SIG-M5 (cell line): ENCODE measurements around the gene ST6GALNAC4.

Experiments
- DNase-seq: peaks from one replicate; lab custom pipeline; 2025; lab: John Stamatoyannopoulos, UW

Gene ST6GALNAC4

DNA sequence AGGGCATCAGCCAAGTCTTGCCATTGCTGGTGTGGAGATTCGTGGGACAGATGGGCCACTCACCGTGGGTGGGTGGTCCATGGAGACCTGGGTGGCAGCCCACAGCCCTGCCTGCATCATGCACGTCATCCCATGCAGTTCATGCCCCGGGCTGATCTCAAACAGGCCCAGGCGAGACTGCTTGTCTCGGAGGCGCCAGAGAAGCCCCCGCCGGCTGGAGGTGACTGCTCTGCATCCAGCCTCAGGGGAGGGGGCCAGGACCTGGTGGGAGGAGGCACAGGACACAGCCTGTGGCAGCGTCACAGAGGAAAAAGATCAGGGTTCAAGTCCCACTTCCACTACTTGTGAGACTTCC lies 12.8 kb upstream of the ST6GALNAC4 start:
- no peak for DNase-seq

DNA sequence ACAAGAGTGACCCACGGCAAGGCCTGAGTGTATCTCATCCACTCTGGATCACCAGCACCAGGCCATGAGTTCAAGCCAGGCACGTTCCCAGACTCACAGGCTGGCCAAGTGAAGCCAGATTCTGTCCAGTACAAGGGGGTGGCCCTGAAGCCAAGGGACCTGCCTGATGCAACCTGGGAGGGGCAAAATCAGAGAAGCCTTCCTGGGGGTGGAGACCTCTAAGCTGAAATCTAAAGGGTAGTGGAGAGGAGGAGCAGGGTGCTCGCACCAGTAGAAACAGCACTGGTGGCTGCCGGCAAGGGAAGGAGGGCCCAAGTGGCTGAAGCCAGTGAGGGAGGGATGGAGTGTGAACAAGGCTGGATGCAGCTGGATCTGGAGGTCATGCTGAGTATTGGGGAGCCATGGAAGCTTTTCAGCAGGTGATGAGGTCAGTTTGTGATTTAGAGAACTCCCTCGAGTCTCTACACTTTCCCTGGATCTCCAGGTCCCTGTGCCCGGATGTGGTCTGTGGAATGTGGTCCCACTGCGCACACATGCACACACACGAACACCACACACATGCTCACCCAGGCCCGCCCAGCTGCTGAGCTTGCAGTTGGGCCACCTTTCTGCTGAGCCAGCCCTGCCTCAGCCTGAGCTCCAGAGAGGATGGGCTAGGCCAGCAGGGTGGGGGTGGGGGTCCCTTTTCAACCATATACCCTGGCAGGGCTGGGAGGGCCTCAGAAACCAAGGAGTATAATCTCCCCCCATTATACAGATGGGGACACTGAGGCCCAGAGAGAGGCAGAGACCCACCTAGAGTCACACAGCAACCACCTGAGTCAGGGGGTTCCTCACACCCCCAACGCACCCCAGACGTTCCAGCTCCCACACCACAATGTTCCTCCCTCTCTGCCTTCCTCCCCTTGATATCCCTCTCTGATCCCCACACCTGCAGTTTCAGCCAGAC lies 12.1 kb upstream of the ST6GALNAC4 start:
- DNase-seq, result no peak

DNA sequence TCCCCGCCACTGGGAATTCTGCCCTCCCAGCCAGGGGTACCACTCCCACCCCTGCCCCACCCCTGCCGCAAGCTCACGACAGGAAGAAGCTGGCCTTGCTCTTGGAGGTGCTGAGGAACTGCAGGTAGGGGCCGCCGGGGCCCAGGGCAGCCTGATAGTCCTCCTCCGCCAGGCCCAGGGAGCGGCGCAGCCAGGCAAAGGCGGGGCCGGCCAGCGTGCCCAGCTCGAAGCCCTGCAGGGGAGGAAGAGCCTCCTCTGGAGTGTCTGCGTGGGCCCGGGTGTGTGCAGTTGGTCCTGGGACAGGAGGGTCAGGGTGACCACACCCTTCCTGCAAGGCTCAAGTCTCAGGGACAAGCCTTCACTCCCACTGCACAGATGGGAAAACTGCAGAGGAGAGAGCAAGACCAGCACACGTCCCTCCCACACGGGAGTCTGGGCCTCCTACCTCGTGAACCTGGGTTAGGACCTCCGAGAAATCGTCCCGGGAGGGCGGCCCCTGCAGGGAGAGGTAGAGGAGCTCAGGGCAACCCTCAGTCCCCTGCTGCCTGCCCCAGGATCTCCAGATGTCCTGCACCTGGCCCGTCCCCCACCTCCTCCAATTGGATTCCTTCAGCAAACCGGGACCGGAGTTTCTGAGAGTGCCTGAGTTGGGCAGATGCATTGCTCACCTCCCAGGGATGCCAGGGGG lies 11.3 kb upstream of the ST6GALNAC4 start:
- DNase-seq, result no peak

DNA sequence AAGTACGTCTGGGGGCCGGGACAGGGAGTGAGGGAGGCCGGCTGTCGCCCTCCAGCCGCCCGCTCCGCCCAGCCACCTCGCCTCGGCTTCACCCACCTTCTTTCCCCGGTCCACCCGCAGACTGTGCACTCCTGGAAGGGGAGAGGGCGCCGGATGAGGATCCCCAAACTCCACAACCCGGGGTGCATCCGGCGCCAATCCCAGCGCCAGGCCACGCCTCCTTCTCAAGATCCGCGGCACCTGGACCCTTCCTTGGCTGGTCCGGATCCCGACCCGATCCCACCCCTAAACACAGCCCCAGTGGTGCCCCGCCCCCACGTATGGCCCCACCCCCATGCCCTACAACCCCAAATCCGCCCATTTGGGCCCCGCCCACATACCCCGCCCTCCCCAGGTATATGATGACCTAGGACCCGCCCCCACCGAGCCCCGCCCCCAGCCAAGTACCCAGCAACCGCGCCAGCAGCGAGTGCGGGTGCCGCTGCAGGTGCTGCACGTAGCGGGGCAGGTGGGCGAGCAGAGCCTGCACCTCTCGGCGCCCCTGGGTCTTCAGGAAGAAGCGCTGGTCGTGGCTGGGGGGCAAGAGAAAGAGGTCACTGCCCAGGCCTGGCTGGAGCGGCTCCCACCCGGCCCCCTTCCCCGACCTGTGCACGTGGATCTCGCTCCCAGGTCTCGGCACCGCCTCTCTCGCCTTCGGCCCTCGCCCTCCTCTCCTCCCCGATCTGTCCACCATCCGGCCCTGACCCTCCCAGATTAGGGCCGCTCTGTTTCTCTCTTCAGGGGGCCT lies 10.6 kb upstream of the ST6GALNAC4 start:
- DNase-seq, result no peak

DNA sequence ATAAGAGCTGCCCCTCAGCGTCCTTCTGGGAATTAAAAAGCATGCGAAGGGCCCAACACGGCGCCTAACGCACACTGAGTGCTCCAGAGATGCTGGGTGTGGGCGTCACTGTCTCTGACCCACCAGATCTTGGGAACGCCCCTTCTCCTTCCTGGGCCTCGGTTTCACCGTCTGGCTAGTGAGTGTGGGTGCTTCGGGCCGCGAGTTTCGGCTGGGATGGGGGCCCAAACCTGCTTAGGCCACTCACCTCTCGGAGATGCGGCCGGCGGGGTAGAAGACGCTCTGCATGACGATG lies 10.0 kb upstream of the ST6GALNAC4 start:
- DNase-seq, result no peak

DNA sequence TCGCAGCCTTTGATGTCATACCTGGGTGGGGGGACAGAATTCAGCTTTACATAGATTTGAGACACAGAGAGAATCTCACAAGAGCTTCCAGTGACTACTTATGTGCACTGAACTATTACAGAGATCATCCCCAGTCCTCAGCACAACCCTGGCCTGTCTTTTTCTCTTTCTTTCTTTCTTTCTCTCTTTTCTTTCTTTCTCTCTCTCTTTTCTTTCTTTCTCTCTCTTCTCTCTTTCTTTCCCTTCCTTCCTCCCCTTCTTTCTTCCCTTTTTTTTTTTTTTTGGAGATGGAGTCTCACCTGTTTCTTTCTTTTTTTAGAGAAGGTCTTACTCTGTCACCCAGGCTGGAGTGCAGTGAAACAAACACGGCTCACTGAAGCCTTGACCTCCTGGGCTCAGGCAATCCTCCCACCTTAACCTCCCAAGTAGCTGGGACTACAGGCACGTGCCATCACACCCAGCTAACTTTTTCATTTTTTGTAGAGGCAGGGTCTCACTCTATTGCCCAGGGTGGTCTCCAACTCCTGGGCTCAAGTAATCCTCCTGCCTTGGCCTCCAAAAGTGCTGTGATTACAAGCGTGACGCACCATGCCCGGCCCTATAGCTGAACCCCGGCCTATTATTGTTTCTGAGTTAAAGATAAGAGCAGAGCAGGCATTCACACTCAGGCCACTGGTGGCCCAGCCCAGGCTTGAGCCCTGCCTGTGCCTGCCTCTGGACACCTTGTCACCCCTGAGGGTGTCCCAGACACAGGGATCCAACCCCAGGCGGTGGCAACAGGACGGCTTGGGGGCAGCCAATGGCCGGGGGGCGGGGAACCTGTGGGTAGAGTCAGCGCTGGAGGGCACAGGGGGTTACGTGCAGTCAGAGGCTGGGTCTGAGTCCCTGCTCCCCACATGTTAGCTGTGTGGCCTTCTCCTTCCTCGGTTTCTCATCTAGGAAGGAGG lies 9.4 kb upstream of the ST6GALNAC4 start:
- no peak for DNase-seq

DNA sequence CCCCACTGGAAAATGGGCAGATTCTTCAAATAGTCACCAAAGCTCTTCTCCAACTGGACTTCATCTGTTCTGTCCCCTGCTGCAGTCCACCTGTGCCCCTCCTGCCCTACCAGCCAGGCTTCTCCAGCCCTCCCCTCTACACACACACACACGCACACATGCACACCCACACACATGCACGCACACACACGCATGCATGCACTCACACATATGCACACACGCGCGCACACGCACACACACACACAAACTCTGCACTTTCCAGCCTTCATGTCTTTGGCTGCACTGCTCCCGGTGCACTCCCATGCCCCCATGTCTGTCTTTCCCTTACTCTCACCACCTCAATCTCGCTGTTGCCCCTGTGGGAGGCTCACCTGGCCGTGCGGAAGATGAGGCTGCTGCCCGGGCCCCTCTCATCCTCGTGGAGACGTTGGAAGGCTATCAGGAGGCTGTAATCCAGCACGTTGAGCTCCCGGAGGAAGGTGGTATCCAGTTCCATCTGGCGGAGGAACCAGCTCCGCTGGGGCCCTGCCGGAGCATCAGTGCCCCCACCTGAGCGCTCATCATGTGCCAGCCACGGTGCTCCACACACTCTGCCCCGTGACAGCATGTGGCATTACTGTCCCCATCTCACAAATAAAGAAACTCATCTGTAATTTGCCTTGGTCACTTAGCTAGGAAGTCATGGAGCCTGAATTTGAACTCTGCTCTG lies 8.0 kb upstream of the ST6GALNAC4 start:
- DNase-seq, result no peak

DNA sequence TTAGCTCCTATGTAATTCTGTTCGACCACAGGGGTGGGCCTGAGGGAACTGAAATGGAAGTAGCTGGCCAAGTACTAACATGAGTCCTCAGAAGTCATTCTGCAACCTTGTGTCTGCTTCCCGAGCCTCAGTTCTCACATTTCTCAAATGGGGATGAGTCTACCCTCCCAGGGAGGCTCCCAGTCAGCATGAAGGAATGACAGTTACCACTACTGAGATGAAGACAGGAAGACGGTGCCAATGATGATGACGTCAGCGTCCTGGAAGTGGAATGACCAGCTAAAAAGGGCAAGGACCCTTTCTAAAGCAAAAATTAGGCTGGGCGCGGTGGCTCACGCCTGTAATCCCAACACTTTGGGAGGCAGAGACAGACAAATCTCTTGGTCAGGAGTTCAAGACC lies 6.9 kb upstream of the ST6GALNAC4 start:
- DNase-seq, result no peak

DNA sequence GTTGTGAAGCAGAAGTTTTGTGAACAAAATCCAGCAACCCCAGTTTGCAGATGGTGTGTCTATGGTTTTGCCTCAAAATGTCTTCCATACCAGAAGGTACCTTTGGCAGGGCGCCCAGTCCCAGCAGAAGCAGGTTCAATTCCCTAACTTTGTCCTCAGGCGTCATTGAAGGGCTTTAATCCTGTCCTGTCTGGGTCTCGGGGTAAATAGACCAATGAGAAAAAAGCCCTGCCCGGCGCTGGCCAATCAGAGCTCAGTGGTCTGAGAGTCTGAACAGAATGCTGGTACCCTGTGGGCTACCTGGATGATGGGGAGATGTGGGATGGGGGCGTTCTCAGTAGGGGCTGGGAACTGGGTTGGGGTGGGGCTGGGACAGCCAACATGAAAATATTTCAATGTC lies 6.2 kb upstream of the ST6GALNAC4 start:
- no peak for DNase-seq

DNA sequence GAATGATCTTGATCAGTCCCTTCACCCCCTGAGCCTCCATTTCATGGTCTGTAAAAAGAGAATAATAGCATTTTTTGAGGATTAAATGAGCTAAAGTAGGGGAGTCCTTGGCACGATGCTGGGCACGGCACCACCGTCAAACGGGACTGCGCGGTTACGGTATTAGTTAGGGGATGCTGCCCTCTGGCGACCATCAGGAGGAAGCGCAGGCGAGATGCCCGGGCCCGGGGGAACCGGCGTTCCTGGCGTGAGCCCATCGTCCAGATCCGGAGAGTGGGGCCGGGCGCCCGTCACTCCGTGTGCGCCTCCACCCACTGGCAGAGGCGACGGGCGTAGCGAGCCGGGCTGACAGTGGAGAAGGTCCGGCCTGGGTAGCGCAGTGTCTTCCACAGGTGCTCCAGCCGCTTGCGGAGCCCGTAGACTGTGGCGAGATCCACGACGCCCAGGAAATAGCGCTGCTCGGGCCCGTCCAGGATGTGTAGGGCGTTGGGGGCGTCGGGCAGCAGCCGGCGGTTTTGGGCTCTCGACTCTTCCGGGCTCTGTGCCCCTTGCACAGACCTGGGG lies 4.8 kb upstream of the ST6GALNAC4 start:
- no peak for DNase-seq

DNA sequence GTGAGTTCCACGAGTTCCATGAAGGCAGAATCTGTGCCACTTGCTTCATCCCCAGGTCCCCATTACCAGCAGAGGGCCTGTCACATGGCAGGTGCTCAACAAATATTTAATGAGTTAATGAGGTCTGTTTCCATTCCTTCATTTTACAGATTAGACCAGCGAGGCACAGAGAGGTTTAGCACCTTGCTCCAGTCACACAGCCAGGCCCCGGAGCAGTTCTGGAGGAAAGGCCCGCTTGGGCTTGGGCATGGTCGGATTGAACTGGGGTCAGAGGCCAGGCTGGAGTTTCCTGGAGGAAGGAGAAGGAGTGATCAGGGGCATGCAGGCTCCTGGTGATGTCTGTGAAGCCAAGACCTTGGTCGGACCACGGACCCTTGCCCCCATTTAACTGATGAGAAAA lies 4.0 kb upstream of the ST6GALNAC4 start:
- no peak for DNase-seq

DNA sequence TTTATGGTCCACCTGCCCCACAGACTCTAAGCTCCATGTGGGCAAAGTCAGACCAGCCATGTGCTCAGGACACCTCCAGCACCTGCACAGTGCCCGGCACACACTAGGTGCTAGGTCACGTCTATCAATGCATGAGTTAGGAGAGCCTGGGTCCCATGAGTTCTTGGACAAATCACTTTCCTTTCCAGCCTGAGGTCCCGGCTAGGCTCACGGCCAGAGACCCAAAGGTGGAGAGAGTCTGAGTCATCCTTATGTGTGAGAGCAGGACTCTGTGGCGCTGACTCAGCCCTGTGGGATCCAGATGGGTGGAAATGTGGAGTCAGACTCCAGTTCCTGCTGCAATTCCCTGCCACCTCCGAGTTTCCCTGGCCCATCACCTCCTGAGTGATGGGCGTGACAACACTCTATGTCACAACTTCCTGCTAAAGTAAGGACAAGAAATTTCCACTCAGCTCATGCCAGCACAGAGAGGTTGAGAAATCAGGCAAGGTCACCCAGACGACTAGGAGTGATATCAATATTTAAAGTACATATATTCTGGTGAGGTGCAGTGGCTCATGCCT lies 2.5 kb upstream of the ST6GALNAC4 start:
- DNase-seq, result no peak

DNA sequence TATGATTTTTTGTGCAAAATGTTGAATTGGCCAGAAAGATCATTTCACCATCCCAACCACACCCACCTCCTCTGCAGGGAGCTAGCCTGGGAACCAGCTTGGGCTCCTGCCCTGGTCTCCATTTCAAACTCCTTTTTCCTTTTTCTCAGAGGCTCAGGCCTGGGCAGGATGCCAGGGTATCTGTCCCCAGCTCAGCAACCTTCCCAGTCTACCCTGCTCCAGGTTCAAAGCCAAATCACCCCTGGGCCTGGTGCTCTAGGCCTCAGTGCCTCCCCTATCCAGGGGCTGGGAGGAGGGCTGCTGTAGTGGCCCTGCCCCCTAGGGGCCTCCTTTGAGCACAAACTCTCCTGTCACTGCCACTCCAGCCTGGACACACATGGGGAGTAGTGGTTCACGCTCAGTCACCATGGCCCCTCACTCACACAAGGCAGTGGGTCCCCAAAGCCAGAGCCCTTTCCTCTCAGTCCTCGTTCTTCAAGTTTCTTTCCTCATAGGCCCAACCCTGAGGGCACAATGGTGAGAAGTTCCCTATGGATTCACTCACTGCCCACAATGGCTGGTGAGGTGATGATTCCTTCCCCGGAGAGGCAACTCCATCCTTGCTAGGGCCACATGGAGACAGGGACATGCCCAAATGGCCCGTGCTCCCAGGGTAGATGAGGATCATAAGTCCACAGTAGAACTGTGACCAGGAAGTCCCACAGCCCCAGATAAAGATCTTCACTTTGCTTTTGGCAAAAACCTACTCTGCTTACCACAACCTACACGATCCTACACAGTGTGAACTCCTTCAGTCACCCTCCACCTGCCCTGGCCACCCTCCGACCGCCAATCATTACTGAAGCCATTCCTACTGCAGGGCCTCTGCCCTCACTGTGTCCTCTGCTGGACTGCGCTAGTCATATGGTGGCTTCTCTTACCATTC lies 1.6 kb upstream of the ST6GALNAC4 start:
- no peak for DNase-seq

DNA sequence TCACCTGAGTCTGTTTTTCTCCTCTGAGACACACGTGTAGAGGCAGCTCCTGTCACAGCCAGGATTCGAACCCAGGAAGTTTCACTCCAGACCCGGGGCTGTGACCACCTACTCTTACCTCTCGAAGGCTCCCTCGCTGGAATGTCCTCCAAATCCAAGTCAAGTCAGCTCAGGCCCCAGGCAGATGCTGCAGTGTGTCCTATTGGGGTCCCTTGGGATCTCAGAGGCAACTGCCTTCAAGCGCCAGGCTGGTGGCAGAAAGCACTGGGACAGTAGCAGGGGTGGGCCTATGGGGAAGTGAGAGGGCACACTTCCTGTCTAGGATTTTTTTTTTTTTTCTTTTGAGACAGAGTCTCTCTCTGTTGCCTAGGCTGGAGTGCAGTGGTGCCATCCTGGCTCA lies 762 bp upstream of the ST6GALNAC4 start:
- DNase-seq, result no peak

DNA sequence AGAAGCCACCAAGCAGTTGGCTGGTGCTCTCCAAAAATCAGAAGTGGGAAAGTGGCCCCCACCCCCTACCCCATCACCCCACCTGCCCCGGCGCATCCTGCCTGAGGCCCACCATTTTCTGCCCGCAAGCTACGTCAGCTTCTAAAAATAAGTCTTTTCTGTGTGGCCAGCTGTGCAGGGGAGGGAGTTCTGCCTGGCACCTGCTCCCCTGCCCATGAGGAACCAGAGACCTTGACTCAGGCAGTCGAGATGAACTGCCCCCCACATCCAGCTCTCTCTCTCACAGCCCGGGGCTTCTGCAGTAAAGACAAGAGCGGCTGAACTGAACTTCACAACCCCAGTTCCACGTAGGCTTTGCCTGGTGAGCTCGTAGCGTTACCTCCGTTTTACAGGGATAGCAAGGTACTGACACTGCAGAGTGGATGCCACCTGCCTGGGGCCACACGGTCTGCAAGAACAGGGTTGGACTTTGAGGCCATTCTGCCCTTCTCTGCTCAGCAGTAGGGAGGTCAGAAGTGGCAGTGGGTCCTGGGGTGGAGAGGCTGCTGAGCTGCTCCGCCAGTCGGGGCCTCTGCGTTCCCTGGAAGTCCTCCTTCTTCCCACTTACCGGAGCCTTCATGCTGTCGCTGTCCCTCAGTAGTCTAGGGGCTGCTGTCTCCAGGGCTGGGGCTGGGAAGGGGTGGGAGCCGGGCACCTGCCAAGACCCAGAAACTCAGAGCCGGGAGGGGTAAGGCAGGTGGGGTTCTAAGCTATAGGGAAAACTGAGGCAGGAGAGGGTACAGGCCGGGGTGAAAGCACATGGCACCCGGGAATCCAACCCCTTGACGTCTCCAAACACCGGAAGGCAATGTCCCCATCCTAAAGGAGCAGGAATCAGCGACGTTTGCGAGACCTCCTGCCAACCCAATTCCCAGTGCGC lies 781 bp downstream of the ST6GALNAC4 start:
- no peak for DNase-seq

DNA sequence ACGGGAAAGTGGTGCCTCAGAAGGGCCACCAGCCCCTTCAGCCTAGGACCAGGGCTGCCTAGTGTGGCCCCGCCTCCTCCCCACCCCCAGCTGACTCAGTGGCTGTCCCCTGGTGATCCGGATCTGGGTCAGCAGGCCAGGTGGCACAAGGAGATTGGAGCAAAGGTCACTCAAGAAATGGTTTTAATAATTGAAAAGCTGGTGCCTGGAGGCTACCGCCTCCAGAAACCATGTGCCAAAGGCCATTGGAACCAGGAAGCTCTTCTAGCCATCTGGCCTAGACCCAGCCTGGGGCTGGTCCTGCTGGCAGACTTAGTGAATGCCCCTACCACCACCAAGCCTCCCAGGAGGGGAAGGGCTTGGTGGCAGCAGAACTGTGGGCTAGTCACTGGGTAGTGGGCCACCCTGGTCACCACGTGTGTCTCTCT lies 1.5 kb downstream of the ST6GALNAC4 start:
- no peak for DNase-seq

DNA sequence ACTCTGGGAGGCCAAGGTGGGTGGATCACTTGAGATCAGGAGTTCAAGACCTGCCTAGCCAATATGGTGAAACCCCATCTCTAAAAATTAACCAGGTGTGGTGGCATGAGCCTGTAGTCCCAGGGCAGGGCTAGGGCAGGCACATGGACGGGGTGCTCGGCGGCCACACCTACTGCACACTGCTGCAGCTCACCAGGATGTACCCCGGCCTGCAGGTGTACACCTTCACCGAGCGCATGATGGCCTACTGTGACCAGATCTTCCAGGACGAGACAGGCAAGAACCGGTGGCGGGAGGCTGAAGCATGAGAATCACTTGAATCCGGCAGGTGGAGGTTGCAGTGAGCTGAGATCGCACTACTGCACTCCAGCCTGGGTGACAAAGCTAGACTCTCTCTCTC lies 3.2 kb downstream of the ST6GALNAC4 start:
- DNase-seq, result no peak

DNA sequence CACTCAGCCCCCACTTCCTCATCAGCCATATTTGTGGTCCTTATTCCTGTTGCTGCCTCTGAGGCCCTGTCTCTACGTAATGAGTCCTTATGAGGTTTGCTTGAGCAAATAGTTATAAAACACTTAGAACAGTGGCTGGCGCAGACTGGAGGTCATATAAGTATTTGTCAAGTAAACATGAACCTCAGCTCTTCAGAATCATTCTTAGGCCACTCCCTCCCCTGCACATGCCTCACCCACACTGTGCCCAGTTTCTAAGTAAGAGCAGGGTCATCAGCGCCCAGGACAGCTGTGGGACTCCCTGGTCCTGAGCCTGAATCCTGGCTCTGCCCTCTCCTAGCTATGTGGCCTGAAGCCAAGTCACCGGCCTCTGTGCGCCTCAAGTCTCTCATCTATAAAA lies 4.0 kb downstream of the ST6GALNAC4 start:
- DNase-seq, result no peak
